ENCODE measurements around the gene B3GNT7. TPM values are rescaled to one million over a fixed set of nuclear protein-coding genes. Genes with fewer than 3 reads are reported as not detected.

Gene B3GNT7
- total and polyA plus RNA-seq, 12 donors, result 2.2 to 71.6 (median 47.7) TPM

DNA sequence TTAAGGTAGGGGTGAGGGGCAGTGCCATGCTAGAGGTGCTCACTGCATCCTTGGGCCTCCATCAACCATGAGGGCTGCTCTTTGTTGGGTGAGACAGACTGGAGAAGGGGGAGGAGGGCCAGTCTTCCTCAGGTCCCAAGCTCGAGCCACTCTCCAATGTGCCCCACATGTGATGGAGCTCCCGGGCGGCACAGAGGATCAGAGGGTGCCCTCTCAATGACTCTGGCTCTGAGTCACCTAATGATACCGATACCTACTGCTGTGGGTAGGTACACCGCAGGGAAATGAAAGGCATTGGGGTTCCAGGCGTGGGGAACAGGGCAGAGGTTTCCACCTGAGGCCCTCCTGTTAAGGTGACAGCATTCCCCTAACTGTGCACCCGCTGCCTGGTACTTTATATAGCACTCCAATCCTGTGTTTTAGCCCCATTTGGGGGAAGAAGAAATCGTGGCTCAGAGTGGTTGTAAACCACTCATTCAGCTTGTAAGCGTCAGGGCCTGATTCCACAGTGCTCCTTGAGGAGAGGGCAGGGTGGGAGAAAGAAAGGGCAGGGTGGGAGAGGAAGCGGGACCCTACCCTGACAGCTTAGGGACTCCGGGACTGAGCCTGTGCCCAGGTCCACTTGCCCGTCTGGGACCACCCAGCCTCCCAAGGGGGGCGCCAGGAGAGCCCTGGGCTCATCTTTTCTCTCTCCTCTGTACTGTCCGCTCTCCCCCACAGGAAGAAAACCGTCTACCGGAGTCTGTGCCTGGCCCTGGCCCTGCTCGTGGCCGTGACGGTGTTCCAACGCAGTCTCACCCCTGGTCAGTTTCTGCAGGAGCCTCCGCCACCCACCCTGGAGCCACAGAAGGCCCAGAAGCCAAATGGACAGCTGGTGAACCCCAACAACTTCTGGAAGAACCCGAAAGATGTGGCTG, 1.8 kb downstream of the B3GNT7 start:
- WGBS, 4 donors, result 78 to 91% (median 87%) methylated on average over 19 to 22 of the region's 22 CpGs

GRCh38 chr2:231397928-231398294, 2.4 kb downstream of the B3GNT7 start:
- DNase-seq, result no peak
- H3K4me1 ChIP-seq (replicated peaks in 1 of 2), result peaks cover 42 to 43% of the 10 kb centered on the region in 2 donors
- no peak for TF ChIP-seq POLR2A (IDR thresholded peaks at IDR 0.05)
- TF ChIP-seq, protein P1, sequence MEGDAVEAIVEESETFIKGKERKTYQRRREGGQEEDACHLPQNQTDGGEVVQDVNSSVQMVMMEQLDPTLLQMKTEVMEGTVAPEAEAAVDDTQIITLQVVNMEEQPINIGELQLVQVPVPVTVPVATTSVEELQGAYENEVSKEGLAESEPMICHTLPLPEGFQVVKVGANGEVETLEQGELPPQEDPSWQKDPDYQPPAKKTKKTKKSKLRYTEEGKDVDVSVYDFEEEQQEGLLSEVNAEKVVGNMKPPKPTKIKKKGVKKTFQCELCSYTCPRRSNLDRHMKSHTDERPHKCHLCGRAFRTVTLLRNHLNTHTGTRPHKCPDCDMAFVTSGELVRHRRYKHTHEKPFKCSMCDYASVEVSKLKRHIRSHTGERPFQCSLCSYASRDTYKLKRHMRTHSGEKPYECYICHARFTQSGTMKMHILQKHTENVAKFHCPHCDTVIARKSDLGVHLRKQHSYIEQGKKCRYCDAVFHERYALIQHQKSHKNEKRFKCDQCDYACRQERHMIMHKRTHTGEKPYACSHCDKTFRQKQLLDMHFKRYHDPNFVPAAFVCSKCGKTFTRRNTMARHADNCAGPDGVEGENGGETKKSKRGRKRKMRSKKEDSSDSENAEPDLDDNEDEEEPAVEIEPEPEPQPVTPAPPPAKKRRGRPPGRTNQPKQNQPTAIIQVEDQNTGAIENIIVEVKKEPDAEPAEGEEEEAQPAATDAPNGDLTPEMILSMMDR (IDR thresholded peaks at IDR 0.05), result no peak

More for the DNA sequence above, 1.8 kb downstream of the B3GNT7 start:
- peak overlapping the region in 1 of 4 donors; percentile 94 for H3K4me3 ChIP-seq
- intact Hi-C loops (cut with DNase I), result loop anchor here in 1 of 2 donors (5.0 to 10.0 kb wide), 2 partner anchors 102 to 175 kb away; no protein-coding TSS in a partner anchor
- H3K4me1 ChIP-seq (replicated peaks in 1 of 2), result peaks cover 39 to 43% of the 10 kb centered on the region in 2 donors
- DNase-seq, result peak in 1 of 7 donors; percentile 54
- TF ChIP-seq, protein P1 (IDR thresholded peaks at IDR 0.05), result no peak
- TF ChIP-seq POLR2A (IDR thresholded peaks at IDR 0.05), result no peak
- H3K27me3 ChIP-seq, result no peaks in the 10 kb centered on the region
- H3K27ac ChIP-seq, result peak overlapping the region in 2 of 5 donors; percentile 75 to 79
- H3K9me3 ChIP-seq (replicated peaks in 1 of 3), result no peaks in the 10 kb centered on the region
- peaks cover 0 to 15% of the 10 kb centered on the region in 2 donors for H3K36me3 ChIP-seq (replicated peaks in 1 of 2)

GRCh38 chr2:231398585-231398984, 3.1 kb downstream of the B3GNT7 start:
- H3K27me3 ChIP-seq, result no peaks in the 10 kb centered on the region
- no peak overlapping the region for H3K4me3 ChIP-seq
- H3K36me3 ChIP-seq (replicated peaks in 1 of 2), result peaks cover 0 to 15% of the 10 kb centered on the region in 2 donors
- WGBS, 4 donors, result 92 to 96% (median 95%) methylated on average over 9 to 27 of the region's 27 CpGs; no CpG with 5 or more reads in 1 of the 4 donors
- peaks cover 35 to 43% of the 10 kb centered on the region in 2 donors for H3K4me1 ChIP-seq (replicated peaks in 1 of 2)
- H3K27ac ChIP-seq, result peak overlapping the region in 3 of 5 donors; percentile 86 to 91 (median 90)
- H3K9me3 ChIP-seq (replicated peaks in 1 of 3), result no peaks in the 10 kb centered on the region
- intact Hi-C loops (cut with DNase I), result loop anchor here in 1 of 2 donors (5.0 to 10.0 kb wide), 2 partner anchors 104 to 176 kb away; no protein-coding TSS in a partner anchor
- TF ChIP-seq, protein P1 (IDR thresholded peaks at IDR 0.05), result no peak
- no peak for TF ChIP-seq POLR2A (IDR thresholded peaks at IDR 0.05)
- no peak for DNase-seq

More at GRCh38 chr2:231397928-231398294, 2.4 kb downstream of the B3GNT7 start:
- no peaks in the 10 kb centered on the region for H3K9me3 ChIP-seq (replicated peaks in 1 of 3)
- H3K27me3 ChIP-seq, result no peaks in the 10 kb centered on the region
- 97 to 99% (median 98%) methylated on average over 25 to 28 of the region's 28 CpGs for WGBS, 4 donors
- peaks cover 0 to 15% of the 10 kb centered on the region in 2 donors for H3K36me3 ChIP-seq (replicated peaks in 1 of 2)
- intact Hi-C loops (cut with DNase I), result loop anchor here in 1 of 2 donors (5.0 to 10.0 kb wide), 2 partner anchors 103 to 176 kb away; no protein-coding TSS in a partner anchor
- H3K27ac ChIP-seq, result no peak overlapping the region
- H3K4me3 ChIP-seq, result no peak overlapping the region
